Nephron progenitor cell (in vitro differentiated cells): ENCODE measurements around the gene CRABP1.
A peak's percentile ranks its signal among the peaks of the same experiment; 100 is the strongest.

Experiments used
- DNase-seq: peaks from one replicate; pipeline ENCODE4 v3.0.0; 2021
- H3K27ac Mint-ChIP-seq: 2 replicates; pipeline ENCODE4 v1.8.0; 2021; ENCODE audit warnings: mild to moderate bottlenecking, moderate library complexity, mixed read lengths
- H3K27me3 Mint-ChIP-seq: 2 replicates; pipeline ENCODE4 v1.8.0; 2021; ENCODE audit warnings: mild to moderate bottlenecking, low read depth, mixed read lengths; ENCODE audit not compliant: poor library complexity
- H3K36me3 Mint-ChIP-seq: 2 replicates; pipeline ENCODE4 v1.8.0; 2021; ENCODE audit warnings: low read depth, mixed read lengths
- H3K4me1 Mint-ChIP-seq: 2 replicates; pipeline ENCODE4 v1.8.0; 2021; ENCODE audit warnings: mixed read lengths
- H3K4me3 Mint-ChIP-seq: 2 replicates; pipeline ENCODE4 v1.8.0; 2021; ENCODE audit warnings: mild to moderate bottlenecking, moderate library complexity, mixed read lengths
- H3K9me3 Mint-ChIP-seq: 2 replicates; pipeline ENCODE4 v1.8.0; 2021; ENCODE audit warnings: mild to moderate bottlenecking, moderate library complexity, mixed read lengths
- CTCF ChIP-seq: fragments of 200-600 bp; sonication (generic); IDR thresholded peaks from 2 replicates; pipeline ENCODE4 v1.5.0; 2021; ENCODE audit warnings: antibody characterized with exemption

Gene CRABP1

GRCh38 chr15:78394026-78394425, 53.9 kb downstream of the CRABP1 start:
- no peak for DNase-seq
- Mint-ChIP-seq H3K36me3 (no peaks in the 10 kb centered on the region), H3K27ac (no peak overlapping the region), H3K27me3 (peaks cover 40% of the 10 kb centered on the region), H3K4me1 (peaks cover 24% of the 10 kb centered on the region), H3K9me3 (no peaks in the 10 kb centered on the region), H3K4me3 (no peak overlapping the region)
- TF ChIP-seq CTCF: no peak

- Mint-ChIP-seq H3K27me3 (peaks cover 42% of the 10 kb centered on the region), H3K36me3 (no peaks in the 10 kb centered on the region), H3K27ac (peak overlapping the region; percentile 13), H3K4me1 (peaks cover 25% of the 10 kb centered on the region), H3K4me3 (peak overlapping the region; percentile 31), H3K9me3 (no peaks in the 10 kb centered on the region)
- TF ChIP-seq CTCF: no peak
- no peak for DNase-seq
Observed at GRCh38 chr15:78394981-78395616, 54.9 kb downstream of the CRABP1 start.

- Mint-ChIP-seq H3K36me3 (no peaks in the 10 kb centered on the region), H3K27ac (peak overlapping the region; percentile 92), H3K27me3 (peaks cover 37% of the 10 kb centered on the region), H3K4me3 (no peak overlapping the region), H3K4me1 (peaks cover 25% of the 10 kb centered on the region), H3K9me3 (no peaks in the 10 kb centered on the region)
- DNase-seq: no peak
- TF ChIP-seq CTCF: no peak
Observed at GRCh38 chr15:78396186-78396814, 56.1 kb downstream of the CRABP1 start.

- H3K9me3 Mint-ChIP-seq: no peaks in the 10 kb centered on the region
- H3K27ac Mint-ChIP-seq: no peak overlapping the region
- DNase-seq: no peak
- no peak overlapping the region for H3K4me3 Mint-ChIP-seq
- H3K4me1 Mint-ChIP-seq: peaks cover 28% of the 10 kb centered on the region
- TF ChIP-seq CTCF: no peak
- peaks cover 36% of the 10 kb centered on the region for H3K27me3 Mint-ChIP-seq
- H3K36me3 Mint-ChIP-seq: no peaks in the 10 kb centered on the region
Observed at GRCh38 chr15:78396976-78397375, 56.8 kb downstream of the CRABP1 start.

- DNase-seq: no peak
- no peak for TF ChIP-seq CTCF
- Mint-ChIP-seq H3K4me3 (no peak overlapping the region), H3K9me3 (no peaks in the 10 kb centered on the region), H3K27ac (no peak overlapping the region), H3K27me3 (peaks cover 34% of the 10 kb centered on the region), H3K36me3 (no peaks in the 10 kb centered on the region), H3K4me1 (peaks cover 32% of the 10 kb centered on the region)
Observed at GRCh38 chr15:78397382-78397781, 57.2 kb downstream of the CRABP1 start.
